ENCODE measurements around the gene TMEM221. TPM values are rescaled to one million over a fixed set of nuclear protein-coding genes. Genes with fewer than 3 reads are reported as not detected.
A peak's percentile ranks its signal among the peaks of the same experiment; 100 is the strongest.
"Not testable (repeated sequence)": the region's sequence is repeated elsewhere in the genome, so short reads cannot be mapped to it uniquely, and the experiment has no call there.

TMEM221 gene
- 3.3 TPM for total RNA-seq

DNA sequence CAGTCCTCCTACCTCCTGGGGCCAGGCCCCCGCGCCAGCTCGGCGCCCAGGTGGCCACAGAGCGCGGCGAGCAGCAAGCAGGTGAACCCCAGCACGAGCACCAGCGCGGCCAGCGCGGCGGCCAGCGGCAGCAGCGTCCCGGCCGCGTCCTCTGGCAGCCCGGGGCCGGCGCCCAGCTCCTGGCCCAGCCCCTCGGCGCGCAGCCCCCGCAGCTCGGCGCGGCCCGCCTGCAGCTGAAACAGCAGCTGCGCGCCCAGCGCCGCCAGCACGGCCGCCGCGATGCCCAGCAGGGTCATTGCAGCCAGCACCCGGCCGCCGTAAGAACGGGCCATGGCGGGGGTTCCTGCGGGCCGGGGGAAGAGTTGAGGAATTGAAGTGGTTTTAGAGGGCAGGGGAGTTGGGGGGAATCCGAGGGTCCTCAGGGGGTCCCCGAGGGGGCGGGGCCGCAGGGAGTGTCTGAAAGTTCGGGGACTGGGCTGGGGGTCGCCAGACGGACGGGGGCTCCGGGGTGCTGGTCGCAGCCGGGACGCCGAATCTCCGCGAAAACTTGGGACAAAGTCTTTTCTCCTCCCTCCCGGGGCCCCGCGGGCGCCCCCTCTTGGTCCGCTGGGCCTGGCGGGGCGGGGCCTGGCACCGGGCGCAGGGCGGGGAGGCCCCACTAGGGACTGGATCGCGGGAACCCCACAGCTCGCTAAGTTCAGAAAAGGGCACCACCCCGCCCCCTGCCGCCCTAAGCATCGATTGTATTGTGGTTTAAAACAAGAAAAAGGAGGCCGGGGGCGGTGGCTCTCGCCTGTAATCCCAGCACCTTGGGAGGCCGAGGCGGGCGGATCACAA is at the start of gene TMEM221:
TMEM221 (minus strand) TSS at position 538 of the 837 bp plus-strand sequence; CDS start at position 332, 206 bp downstream.
- DNase-seq = peak; percentile 53

DNA sequence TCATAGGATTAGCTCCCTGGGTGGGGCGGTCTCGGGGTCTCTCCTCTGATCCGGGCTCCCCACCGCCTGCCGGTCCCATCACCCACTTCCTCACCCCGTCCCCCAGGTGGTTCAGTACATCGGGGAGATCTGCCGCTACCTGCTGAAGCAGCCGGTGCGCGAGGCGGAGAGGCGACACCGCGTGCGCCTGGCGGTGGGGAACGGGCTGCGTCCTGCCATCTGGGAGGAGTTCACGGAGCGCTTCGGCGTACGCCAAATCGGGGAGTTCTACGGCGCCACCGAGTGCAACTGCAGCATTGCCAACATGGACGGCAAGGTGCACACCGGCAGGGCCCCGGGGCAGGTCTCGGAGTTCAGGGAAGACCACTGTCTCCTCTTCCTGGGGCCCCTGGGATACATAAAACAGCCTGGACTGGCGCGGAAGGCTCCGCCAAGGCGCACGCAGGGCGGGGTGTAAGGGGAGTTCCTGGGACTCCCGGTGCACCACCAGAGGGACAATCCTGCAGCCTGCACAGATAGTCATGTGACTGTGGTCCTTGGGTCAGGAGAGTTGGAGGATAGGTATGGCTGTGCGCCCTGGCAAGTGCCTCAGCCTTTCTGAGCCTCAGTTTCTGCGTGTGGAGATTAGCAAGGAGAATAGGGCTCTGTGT is 48.8 kb upstream of the TMEM221 start:
- no peak for DNase-seq

DNA sequence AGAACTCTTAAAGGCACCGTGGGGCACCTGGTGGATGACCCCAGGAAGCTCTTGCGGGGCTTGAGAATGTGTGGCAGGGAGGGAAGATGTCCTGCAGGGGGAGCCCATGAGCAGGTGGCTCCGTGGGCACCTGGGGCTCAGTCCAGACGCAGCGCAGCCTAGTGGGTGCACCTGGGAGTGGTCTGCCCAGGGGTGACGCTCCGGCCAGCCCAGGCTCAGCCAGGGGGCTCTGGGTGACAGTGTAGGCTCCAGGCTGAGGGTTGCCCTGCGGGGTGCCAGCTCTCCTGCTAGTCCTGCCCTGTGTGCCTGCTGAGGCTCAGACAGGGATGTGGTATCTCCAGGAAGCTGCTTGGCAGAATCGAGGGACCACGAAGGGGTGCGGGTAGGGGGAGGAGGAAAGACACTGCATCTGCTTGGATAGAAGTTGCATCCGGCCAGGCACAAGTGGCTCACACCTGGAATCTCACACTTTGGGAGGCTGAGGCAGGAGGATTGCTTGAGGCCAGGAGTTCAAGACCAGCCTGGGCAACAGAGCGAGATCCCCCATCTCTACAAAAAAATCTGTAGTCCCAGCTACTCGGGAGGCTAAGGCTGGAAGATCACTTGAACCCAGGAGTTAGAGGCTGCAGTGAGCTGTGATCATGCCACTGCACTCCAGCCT is 48.0 kb upstream of the TMEM221 start:
- peak; percentile 74 for DNase-seq

- peak; percentile 58 for DNase-seq
Measured at GRCh38 chr19:17495639-17496296, 47.3 kb upstream of the TMEM221 start.

DNA sequence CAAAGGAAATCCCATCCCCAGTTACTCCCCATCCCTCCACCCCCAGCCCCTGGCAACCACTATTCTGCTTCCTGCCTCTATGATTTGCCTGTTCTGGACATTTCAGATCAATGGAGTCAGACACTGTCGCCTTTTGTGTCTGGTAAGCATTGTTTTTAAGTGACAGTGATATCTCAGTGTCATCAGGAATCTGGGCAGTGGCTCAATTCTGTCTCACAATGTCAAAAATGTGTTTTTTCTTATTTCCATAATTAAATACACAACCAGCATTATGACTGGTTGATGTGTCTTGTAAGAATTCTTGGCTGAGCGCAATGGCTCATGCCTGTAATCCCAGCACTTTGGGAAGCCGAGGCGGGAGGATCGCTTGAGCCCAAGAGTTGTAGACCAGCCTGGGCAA is 42.8 kb upstream of the TMEM221 start:
- no peak for DNase-seq

DNA sequence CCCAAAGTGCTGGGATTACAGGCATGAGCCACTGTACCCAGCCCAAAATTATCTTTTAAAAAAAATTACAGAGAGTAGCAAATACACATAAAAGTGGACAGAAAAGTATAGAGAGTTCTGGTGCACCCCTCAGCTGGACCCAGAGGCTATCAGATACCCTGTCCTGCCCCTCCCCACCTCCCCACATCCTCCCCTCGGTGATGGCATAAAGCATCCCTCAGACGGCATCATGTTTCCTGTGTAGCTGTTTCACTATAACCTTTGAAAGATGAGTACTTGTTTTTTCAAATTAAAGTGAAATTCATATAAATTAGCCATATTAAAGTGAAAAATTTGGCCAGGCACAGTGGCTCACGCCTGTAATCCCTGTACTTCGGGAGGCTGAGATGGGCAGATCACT is 41.9 kb upstream of the TMEM221 start:
- no peak for DNase-seq

DNA sequence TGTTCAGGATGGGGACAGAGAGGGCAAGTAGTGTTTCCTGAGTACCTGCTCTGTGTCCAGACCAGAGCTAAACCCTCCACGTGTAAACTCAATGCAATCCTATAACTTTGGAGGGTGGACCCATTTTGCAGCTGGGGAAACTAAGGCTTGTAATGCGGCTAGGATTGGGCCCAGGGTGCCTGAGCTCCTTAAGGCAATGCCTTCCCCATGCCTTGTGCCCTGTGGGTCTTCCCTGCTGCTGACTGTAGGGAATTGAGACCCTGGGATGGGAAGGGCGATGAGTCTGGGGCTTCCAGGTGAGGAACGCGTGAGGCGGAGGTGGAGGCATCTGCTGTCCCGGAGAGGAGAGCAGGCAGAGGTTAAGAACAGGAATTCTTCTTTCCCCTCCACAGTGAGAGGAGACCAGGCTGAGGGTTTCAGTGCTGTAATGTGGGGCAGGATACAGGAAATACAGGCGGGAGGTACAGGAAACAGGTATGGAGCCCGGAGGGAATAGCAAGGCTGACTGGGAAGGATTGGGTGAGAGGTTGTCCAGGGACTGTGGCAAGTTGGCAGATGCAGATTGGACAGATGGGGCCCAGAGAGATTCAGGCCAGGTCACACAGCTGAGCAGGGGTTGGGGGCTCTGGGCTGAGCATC is 41.0 kb upstream of the TMEM221 start:
- DNase-seq = no peak

- peak; percentile 79 for DNase-seq
Measured at GRCh38 chr19:17488593-17489391, 40.3 kb upstream of the TMEM221 start.

DNA sequence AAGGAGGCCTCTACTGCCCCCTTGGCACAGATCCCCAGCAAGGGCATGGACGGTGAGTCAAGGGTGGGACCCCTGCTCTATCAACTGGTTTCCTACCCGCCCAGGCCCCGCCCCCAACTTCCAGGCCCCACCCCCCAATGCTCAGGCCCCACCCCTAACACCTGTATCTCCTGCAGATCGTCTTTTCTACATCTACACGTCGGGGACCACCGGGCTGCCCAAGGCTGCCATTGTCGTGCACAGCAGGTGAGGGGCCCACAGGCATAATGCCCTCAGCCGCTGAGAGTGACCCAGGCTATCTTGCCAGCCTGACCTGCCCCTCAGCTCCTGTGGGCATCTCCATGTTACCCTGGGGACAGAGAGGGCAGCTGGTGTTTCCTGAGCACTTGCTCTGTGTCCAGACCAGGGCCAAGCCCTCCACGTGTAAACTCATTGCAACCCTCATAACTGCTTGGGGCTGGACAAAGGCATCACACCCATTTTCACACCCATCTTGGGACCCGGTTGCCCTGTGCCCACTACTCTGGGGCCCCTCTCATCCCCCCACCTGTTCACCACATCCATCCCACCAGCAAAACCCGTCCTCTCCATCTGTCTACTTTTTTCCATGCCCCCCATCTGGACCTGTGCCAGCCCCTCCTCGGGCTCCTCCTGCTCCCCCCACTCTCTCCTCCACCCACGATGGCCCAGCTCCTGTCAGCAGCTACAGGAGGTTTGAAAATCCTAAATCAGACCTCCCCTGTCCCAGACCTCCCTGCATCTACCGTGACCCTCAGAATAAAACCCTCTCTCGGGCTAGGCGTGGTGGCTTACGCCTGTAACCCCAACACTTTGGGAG is 39.0 kb upstream of the TMEM221 start:
- DNase-seq = no peak

GRCh38 chr19:17486545-17487240 is 38.2 kb upstream of the TMEM221 start:
- no peak for DNase-seq

GRCh38 chr19:17484520-17485185 is 36.2 kb upstream of the TMEM221 start:
- DNase-seq = no peak

DNA sequence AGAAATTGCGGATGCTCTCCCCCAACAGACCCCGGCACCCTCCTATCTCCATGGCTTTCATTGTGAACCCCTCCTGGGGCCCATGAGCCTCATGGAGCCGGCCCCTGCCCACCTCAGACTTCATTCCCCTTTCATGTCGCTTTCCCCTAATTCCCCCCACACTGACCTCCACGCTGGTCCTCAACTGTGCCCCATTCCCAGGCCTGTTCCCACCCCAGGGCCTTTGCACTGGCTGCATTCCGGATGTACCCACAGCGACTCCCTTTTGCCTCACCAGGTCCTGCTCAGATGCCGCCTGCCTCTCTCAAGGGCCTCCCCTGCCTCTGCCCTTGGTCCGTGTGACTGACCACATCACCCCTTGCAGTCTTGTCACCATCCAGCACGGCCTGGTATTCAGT is 35.1 kb upstream of the TMEM221 start:
- no peak for DNase-seq

DNA sequence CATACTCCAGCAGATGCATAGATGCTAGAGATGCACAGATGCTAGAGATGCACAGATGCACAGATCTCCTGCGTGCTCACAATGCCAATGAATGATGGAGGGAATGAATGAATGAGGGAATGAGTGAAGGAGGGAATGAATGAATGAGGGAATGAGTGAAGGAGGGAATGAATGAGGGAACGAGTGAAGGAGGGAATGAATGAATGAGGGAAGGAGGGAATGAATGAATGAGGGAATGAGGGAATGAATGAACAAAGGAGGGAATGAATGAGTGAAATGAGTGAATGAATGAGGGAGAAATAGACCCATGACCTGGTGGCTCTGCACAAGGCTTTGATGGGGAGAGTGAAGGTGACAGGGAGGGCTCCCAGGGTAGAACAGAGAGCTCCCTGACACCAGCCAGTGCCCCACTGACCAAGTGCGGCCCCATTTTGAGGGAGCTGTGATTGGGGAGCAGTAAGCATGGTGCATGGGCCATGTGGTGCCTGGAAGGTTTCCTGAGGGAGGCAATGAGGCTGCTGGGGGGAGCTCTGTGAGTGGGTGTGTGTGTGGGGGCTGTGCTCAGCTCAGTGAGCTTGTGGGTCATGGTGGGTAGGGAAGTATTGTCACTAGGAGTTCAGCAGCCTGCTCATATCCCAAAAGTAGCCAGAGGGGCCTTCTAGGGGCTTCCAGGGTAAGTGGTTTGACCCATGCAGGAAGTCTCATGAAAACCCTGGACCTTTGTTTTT is 34.6 kb upstream of the TMEM221 start:
- DNase-seq = no peak

DNA sequence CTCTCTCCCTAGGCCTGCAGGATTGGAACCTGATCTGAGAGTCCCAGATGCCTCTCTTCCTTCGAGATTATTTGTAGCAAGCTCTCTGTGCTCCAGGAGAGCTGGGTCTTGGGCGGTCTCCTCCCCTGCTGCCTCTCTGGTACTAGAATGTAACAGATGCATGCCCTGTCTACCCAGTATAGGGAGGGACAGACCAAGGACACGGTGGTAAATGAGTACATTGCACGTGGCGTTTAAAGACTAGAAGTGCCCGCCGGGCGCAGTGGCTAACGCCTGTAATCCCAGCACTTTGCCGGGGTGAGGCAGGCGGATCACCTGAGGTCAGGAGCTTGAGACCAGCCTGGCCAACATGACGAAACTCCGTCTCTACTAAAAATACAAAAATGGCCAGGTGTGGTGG is 33.5 kb upstream of the TMEM221 start:
- no peak for DNase-seq

GRCh38 chr19:17479325-17479791 is 30.9 kb upstream of the TMEM221 start:
- no peak for DNase-seq

GRCh38 chr19:17475541-17476115 is 27.2 kb upstream of the TMEM221 start:
- DNase-seq = peak; percentile 92

DNA sequence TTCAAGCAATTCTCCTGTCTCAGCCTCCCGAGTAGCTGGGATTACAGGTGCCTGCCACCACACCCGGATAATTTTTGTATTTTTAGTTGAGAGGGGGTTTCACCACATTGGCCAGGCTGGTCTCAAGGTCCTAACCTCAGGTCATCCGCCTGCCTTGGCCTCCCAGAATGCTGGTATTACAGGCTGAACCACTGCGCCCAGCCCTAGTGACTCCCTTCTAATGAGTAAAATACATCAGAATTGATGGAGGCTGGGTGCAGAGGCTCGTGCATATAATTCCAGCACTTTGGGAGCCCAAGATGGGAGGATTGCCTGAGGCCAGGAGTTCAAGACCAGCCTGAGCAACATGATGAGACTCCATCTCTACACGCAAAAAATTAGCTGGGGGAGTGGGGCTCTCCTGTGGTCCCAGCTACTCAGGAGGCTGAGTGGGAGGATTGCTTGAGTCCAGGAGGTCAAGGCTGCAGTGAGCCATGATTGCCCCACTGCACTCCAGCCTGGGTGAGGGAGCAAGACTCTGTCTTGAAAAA is 26.6 kb upstream of the TMEM221 start:
- DNase-seq = not testable (repeated sequence)

DNA sequence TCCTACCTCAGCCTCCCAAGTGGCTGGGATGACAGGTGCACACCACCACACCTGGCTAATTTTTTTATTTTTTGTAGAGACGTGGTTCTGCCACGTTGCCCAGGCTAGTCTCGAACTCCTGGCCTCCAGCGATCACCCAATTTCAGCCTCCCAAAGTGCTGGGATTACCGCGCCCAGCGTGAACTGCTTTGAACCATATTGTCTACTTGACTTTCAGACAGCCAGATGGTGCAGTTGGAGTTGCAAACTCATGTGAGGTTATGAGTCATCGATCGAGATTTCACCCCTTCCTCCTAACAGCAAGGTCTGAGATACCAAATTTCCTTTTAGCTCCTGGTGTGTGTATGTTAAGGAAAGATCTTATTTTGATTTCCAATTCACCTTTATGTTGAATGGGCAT is 24.6 kb upstream of the TMEM221 start:
- no peak for DNase-seq
